ENCODE measurements around the gene PINK1. TPM values are rescaled to one million over a fixed set of nuclear protein-coding genes. Genes with fewer than 3 reads are reported as not detected.

PINK1 gene
- total RNA-seq, 1 experiment from 2014 or later, result 17.0 TPM

GRCh38 chr1:20663365-20663764 lies 30.1 kb downstream of the PINK1 start:
- Histone ChIP-seq H3T11ph (ENCODE audit: low read length) (no peak overlapping the region), H3K4ac (ENCODE audit: low read depth, low read length) (no peak overlapping the region), H3K4me1 (ENCODE audit: insufficient read depth, low read length) (peaks cover 2% of the 10 kb centered on the region; the same call in 1 of the 2 replicates), H2BK5ac (ENCODE audit: insufficient read length, low read length) (no peak overlapping the region), H3K79me2 (ENCODE audit: insufficient read depth, low read length) (peaks cover 19% of the 10 kb centered on the region), H3K18ac (ENCODE audit: insufficient read length, low read depth, low read length) (no peak overlapping the region), H3K27me3 (ENCODE audit: insufficient read depth, low read length) (no peaks in the 10 kb centered on the region), H2BK20ac (ENCODE audit: low read depth, low read length, poor library complexity, severe bottlenecking) (no peak overlapping the region), H3K9me3 (ENCODE audit: control insufficient read depth, low read depth, low read length) (no peaks in the 10 kb centered on the region), H3K9ac (ENCODE audit: extremely low read depth, insufficient read length, low read length) (no peak overlapping the region), H2BK12ac (ENCODE audit: insufficient read length, low read depth, low read length) (no peak overlapping the region), H2AFZ (ENCODE audit: low read length) (no peak overlapping the region), H4K8ac (replicated peaks; ENCODE audit: insufficient read length, low read depth, low read length) (no peak overlapping the region), H3K56ac (ENCODE audit: insufficient read length, low read depth, low read length) (no peak overlapping the region), H3K23ac (ENCODE audit: insufficient read length, low read depth, low read length) (no peak overlapping the region), H3K14ac (ENCODE audit: insufficient read depth, low read length) (no peak overlapping the region), H4K91ac (ENCODE audit: insufficient read length, low read depth, low read length) (no peak overlapping the region), H4K5ac (ENCODE audit: insufficient read length, low read depth, low read length) (no peak overlapping the region), H4K20me1 (ENCODE audit: control insufficient read depth, insufficient read depth, insufficient read length) (no peaks in the 10 kb centered on the region), H2AK5ac (ENCODE audit: insufficient read length, low read length) (no peak overlapping the region), H3K23me2 (ENCODE audit: insufficient read length, low read depth, low read length, poor library complexity, severe bottlenecking) (peaks cover 5% of the 10 kb centered on the region), H2BK120ac (ENCODE audit: low read depth, low read length, poor library complexity, severe bottlenecking) (no peak overlapping the region), H3K27ac (ENCODE audit: insufficient read length, low read depth, low read length) (no peak overlapping the region), H3K79me1 (ENCODE audit: insufficient read depth, low read depth, low read length, poor library complexity, severe bottlenecking) (peaks cover 4% of the 10 kb centered on the region), H2BK15ac (ENCODE audit: low read depth, low read length) (no peak overlapping the region), H3K4me2 (ENCODE audit: insufficient read depth, insufficient read length, low read length) (no peak overlapping the region)
- Mint-ChIP-seq H3K4me1 (peaks cover 24% of the 10 kb centered on the region in 2 experiments), H3K36me3 (ENCODE audit: insufficient read depth in 1 of 3, low read depth in 3 of 3) (peaks cover 4 to 15% (median 15%) of the 10 kb centered on the region in 3 experiments), H3K27ac (no peak overlapping the region), H3K9me3 (peaks cover 0 to 2% of the 10 kb centered on the region in 2 experiments; a peak in 1 of 5 replicates), H3K27me3 (ENCODE audit: low read depth) (no peaks in the 10 kb centered on the region), H3K4me3 (no peak overlapping the region; a peak in 2 of 5 replicates)
- peak; percentile 39; the same call in 2 of the 3 replicates for TF ChIP-seq CTCF (conservative IDR thresholded peaks at IDR 0.05)
- WGBS (ENCODE audit: extremely low coverage, insufficient read length, low lambda C conversion rate), result no CpG with 5 or more reads among the region's 1 CpG
- DNase-seq, result no peak
